ENCODE data around the gene RANGAP1. TPM values are rescaled to one million over a fixed set of nuclear protein-coding genes. Genes with fewer than 3 reads are reported as not detected.

RANGAP1 gene
- total RNA-seq, 1 donor from 2014 or later = 49.7 TPM

Small RNA genes within 50 kb of the gene (microRNA-seq; reads per million reads assigned to microRNA genes)
- gene MIR6889 (ENCODE audit: unreplicated experiment) = not detected

Other genes with a start within 250 kb of the RANGAP1 start
- 74.8 and 83.4 TPM in 2 replicates for gene EP300, start 193.6 kb downstream of the RANGAP1 start, total RNA-seq
- gene L3MBTL2, start 80.9 kb downstream of the RANGAP1 start, total RNA-seq = 25.9 and 26.4 TPM in 2 replicates
- gene CHADL, start 45.3 kb downstream of the RANGAP1 start, total RNA-seq = 0.43 TPM in 1 of 2 replicates, not detected in the other
- gene ZC3H7B, start 15.3 kb upstream of the RANGAP1 start, total RNA-seq = 82.8 and 85.0 TPM in 2 replicates
- 5.7 and 6.8 TPM in 2 replicates for gene TEF, start 95.8 kb upstream of the RANGAP1 start, total RNA-seq
- gene TOB2, start 160.6 kb upstream of the RANGAP1 start, total RNA-seq = 44.5 and 45.9 TPM in 2 replicates
- gene PHF5A, start 182.5 kb upstream of the RANGAP1 start, total RNA-seq = 29.0 and 30.9 TPM in 2 replicates
- gene ACO2, start 182.9 kb upstream of the RANGAP1 start, total RNA-seq = 71.8 and 77.3 TPM in 2 replicates